ENCODE data around the gene ADAM12. TPM values are rescaled to one million over a fixed set of nuclear protein-coding genes. Genes with fewer than 3 reads are reported as not detected.
"Not testable (repeated sequence)": the region's sequence is repeated elsewhere in the genome, so short reads cannot be mapped to it uniquely, and the experiment has no call there.

The ADAM12 gene
- total and polyA plus RNA-seq, 2 donors from 2014 or later = 0.26 to 3.3 TPM

DNA sequence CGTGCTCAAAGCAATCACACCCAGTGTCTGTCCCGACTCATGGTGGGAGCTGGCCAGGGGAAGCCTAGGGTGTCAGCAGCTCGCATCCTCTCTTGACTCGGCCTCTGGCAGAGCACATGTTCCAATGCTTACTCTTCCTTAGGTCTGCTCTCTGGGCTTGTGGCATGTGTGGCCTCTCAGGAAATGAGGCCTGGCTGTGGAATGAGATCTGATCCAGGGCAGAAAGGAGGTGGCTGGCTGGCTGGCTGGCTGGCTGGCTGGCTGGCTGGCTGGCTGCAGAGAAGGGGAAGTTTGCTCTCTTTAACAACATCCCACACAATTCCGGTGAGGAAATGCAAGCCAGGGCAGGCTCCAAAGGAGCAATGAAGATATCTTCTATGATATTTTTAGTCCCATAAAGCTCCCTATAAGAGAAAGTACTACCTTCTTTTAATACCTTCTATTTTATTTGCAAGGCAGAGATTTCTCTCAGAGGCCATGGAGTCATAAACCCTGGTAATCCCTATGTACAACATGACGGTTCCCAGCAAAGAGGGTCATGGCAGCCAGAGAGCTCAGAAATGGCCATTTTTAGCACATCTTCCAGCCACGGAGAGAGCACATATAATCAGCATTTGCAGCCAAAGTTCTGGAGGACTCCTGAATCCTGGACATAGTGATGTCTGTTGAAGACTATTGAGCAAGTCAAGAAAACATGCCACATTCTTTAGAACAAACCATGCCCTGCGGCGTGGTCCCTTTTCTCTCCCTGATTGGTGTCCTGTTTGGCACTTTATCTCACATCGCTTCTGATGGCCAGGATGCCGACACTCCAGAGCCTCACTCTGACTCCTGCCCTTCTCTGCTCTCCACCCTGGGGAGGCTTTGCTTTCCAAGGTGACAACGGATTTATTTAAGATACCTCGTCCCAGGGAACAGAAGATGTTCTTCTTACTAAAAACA lies 338.2 kb downstream of the ADAM12 start:
- Histone ChIP-seq H3K9me3 (ENCODE audit: control insufficient read depth in 2 of 3, insufficient read depth in 1 of 3, low read length in 3 of 3) (no peaks in the 10 kb centered on the region), H3K4me1 (ENCODE audit: control insufficient read depth in 2 of 3, insufficient read depth in 2 of 3, low read depth in 1 of 3, low read length in 3 of 3) (peaks cover 0 to 8% (median 7%) of the 10 kb centered on the region in 3 donors), H3K36me3 (ENCODE audit: control insufficient read depth in 2 of 3, insufficient read depth in 3 of 3, low read length in 3 of 3) (no peaks in the 10 kb centered on the region), H3K27ac (ENCODE audit: low read depth in 2 of 2, low read length in 2 of 2) (no peak overlapping the region), H3K4me3 (ENCODE audit: low read length in 3 of 3) (no peak overlapping the region), H3K9ac (ENCODE audit: low read length in 3 of 3) (no peak overlapping the region), H3K27me3 (ENCODE audit: control insufficient read depth, insufficient read depth, low read length) (no peaks in the 10 kb centered on the region)
- FAIRE-seq (no peak), DNase-seq (peak in 3 of 5 donors; percentile 27 to 59 (median 37))
- intact Hi-C loops (cut with DNase I) = no loop called here
- TF ChIP-seq, protein P1, sequence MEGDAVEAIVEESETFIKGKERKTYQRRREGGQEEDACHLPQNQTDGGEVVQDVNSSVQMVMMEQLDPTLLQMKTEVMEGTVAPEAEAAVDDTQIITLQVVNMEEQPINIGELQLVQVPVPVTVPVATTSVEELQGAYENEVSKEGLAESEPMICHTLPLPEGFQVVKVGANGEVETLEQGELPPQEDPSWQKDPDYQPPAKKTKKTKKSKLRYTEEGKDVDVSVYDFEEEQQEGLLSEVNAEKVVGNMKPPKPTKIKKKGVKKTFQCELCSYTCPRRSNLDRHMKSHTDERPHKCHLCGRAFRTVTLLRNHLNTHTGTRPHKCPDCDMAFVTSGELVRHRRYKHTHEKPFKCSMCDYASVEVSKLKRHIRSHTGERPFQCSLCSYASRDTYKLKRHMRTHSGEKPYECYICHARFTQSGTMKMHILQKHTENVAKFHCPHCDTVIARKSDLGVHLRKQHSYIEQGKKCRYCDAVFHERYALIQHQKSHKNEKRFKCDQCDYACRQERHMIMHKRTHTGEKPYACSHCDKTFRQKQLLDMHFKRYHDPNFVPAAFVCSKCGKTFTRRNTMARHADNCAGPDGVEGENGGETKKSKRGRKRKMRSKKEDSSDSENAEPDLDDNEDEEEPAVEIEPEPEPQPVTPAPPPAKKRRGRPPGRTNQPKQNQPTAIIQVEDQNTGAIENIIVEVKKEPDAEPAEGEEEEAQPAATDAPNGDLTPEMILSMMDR (IDR thresholded peaks at IDR 0.05; ENCODE audit: borderline replicate concordance, extremely low read depth, insufficient read depth) = no peak

DNA sequence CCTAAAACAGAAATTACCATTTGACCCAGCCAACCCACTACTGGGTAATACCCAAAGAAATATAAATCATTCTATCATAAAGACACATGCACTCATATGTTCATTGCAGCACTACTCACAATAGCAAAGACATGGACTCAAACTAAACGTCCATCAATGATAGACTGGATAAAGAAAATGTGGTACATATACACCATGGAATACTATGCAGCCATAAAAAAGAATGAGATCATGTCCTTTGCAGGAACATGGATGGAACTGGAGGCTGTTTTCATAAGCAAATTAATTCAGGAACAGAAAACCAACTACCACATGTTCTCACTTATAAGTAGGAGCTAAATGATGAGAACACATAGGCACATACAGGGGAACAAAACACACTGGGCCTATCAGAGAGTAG lies 340.5 kb downstream of the ADAM12 start:
- FAIRE-seq; H3K36me3 ChIP-seq (ENCODE audit: control insufficient read depth in 2 of 3, insufficient read depth in 3 of 3, low read length in 3 of 3); H3K27ac ChIP-seq (ENCODE audit: low read depth in 2 of 2, low read length in 2 of 2); H3K27me3 ChIP-seq (ENCODE audit: control insufficient read depth, insufficient read depth, low read length); DNase-seq; H3K4me1 ChIP-seq (ENCODE audit: control insufficient read depth in 2 of 3, insufficient read depth in 2 of 3, low read depth in 1 of 3, low read length in 3 of 3); H3K9ac ChIP-seq (ENCODE audit: low read length in 3 of 3); H3K9me3 ChIP-seq (ENCODE audit: control insufficient read depth in 2 of 3, insufficient read depth in 1 of 3, low read length in 3 of 3); intact Hi-C loops (cut with DNase I); H3K4me3 ChIP-seq (ENCODE audit: low read length in 3 of 3): not testable (repeated sequence)

DNA sequence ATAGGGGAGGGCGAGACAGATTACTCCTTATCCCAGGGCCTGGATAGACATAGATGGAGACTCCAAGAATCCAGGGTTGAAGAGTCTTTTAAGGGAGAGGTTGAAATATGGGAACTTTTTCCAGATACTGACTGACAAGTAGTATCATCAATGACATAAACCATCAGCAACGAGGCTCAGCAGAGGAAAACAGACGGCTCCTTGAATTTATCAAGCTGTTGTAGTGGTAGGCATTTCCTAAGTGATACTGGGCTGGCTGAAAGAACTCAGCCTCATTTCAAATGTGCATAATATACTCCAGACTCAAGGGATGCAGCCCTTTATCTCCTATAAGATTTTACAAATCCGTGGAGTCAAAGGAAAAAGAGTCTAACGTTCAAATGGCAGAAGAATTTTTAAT lies 341.4 kb downstream of the ADAM12 start:
- Histone ChIP-seq H3K27me3 (ENCODE audit: control insufficient read depth, insufficient read depth, low read length) (no peaks in the 10 kb centered on the region), H3K9me3 (ENCODE audit: control insufficient read depth in 2 of 3, insufficient read depth in 1 of 3, low read length in 3 of 3) (no peaks in the 10 kb centered on the region), H3K36me3 (ENCODE audit: control insufficient read depth in 2 of 3, insufficient read depth in 3 of 3, low read length in 3 of 3) (no peaks in the 10 kb centered on the region), H3K27ac (ENCODE audit: low read depth in 2 of 2, low read length in 2 of 2) (no peak overlapping the region), H3K4me3 (ENCODE audit: low read length in 3 of 3) (no peak overlapping the region), H3K9ac (ENCODE audit: low read length in 3 of 3) (no peak overlapping the region), H3K4me1 (ENCODE audit: control insufficient read depth in 2 of 3, insufficient read depth in 2 of 3, low read depth in 1 of 3, low read length in 3 of 3) (peaks cover 0 to 17% (median 15%) of the 10 kb centered on the region in 3 donors)
- FAIRE-seq (no peak), DNase-seq (no peak)
- TF ChIP-seq, protein P1 (IDR thresholded peaks at IDR 0.05; ENCODE audit: borderline replicate concordance, extremely low read depth, insufficient read depth) = no peak
- intact Hi-C loops (cut with DNase I) = no loop called here

DNA sequence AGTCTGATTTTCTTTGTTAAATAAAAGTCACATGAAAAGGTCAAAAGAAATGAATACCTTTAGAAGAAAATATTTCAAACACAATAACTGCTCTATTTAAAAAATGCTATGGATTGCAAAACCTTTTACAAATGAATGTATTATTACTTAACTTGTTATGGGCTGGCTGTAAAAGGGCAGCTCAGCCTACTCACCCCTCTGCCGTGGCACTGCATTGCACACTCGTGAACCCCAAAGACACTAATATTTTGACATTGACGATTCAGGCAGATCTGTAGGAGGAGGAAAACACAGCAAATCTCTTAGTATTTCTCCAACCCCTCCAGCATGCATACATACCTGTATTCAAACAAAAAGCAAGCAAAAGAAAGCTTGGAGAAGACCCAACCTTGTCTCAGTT lies 342.4 kb downstream of the ADAM12 start:
- no peaks in the 10 kb centered on the region for H3K27me3 ChIP-seq (ENCODE audit: control insufficient read depth, insufficient read depth, low read length)
- FAIRE-seq (no peak), DNase-seq (no peak)
- H3K36me3 ChIP-seq (ENCODE audit: control insufficient read depth in 2 of 3, insufficient read depth in 3 of 3, low read length in 3 of 3) = no peaks in the 10 kb centered on the region
- H3K27ac ChIP-seq (ENCODE audit: low read depth in 2 of 2, low read length in 2 of 2) = no peak overlapping the region
- H3K9ac ChIP-seq (ENCODE audit: low read length in 3 of 3) = no peak overlapping the region
- no peaks in the 10 kb centered on the region for H3K9me3 ChIP-seq (ENCODE audit: control insufficient read depth in 2 of 3, insufficient read depth in 1 of 3, low read length in 3 of 3)
- TF ChIP-seq, protein P1 (IDR thresholded peaks at IDR 0.05; ENCODE audit: borderline replicate concordance, extremely low read depth, insufficient read depth) = no peak
- intact Hi-C loops (cut with DNase I) = no loop called here
- peaks cover 4 to 23% (median 18%) of the 10 kb centered on the region in 3 donors for H3K4me1 ChIP-seq (ENCODE audit: control insufficient read depth in 2 of 3, insufficient read depth in 2 of 3, low read depth in 1 of 3, low read length in 3 of 3)
- H3K4me3 ChIP-seq (ENCODE audit: low read length in 3 of 3) = no peak overlapping the region
